Body of pancreas (tissue), 4 donors: ENCODE results near the gene NAV1.

ENCODE experiments used
- CTCF ChIP-seq, 7 experiments: fragments of 450-650 bp in 4 of 7; fragments of 200-600 bp in 3 of 7; sonication (generic) in 3 of 7; IDR thresholded peaks; one replicate each; pipeline ENCODE4 v1.5.1; 2016 to 2019; ENCODE audit warnings: antibody characterized with exemption in 7 of 7
- POLR2A ChIP-seq, 3 donors: fragments of 450-650 bp; IDR thresholded peaks; one replicate each; pipeline ENCODE4 v1.6.1; 2016; ENCODE audit warnings: antibody characterized with exemption in 3 of 3, mild to moderate bottlenecking in 2 of 3

- TF ChIP-seq CTCF (IDR thresholded peaks at IDR 0.05): no peak
- TF ChIP-seq POLR2A (IDR thresholded peaks at IDR 0.05): no peak
Observed at GRCh38 chr1:201551096-201551495, 12.2 kb downstream of the NAV1 start.
